GM21723 (cell line): ENCODE measurements around the gene SPON1.
"Not testable (repeated sequence)": the region's sequence is repeated elsewhere in the genome, so short reads cannot be mapped to it uniquely, and the experiment has no call there.

Experiments used
- ATAC-seq: cut with Tn5 transposase; IDR thresholded peaks from one replicate; pipeline ENCODE4 v1.9.1; 2021; ENCODE audit warnings: mild to moderate bottlenecking, moderate library complexity; ENCODE audit not compliant: unreplicated experiment

SPON1 gene

GRCh38 chr11:14029971-14030920, 67.7 kb downstream of the SPON1 start:
- no peak for ATAC-seq

- not testable (repeated sequence) for ATAC-seq
Observed at GRCh38 chr11:14035526-14035925, 73.0 kb downstream of the SPON1 start.

- no peak for ATAC-seq
Observed at GRCh38 chr11:14036469-14036868, 73.9 kb downstream of the SPON1 start.

- ATAC-seq: no peak
Observed at GRCh38 chr11:14041040-14041439, 78.5 kb downstream of the SPON1 start.

GRCh38 chr11:14041565-14041964, 79.0 kb downstream of the SPON1 start:
- no peak for ATAC-seq

- ATAC-seq: no peak
Observed at GRCh38 chr11:14042686-14043465, 80.4 kb downstream of the SPON1 start.

GRCh38 chr11:14044916-14045315, 82.4 kb downstream of the SPON1 start:
- no peak for ATAC-seq

- no peak for ATAC-seq
Observed at GRCh38 chr11:14045417-14045816, 82.9 kb downstream of the SPON1 start.

GRCh38 chr11:14052198-14052597, 89.7 kb downstream of the SPON1 start:
- no peak for ATAC-seq

- ATAC-seq: no peak
Observed at GRCh38 chr11:14054116-14055107, 91.9 kb downstream of the SPON1 start.

- no peak for ATAC-seq
Observed at GRCh38 chr11:14055936-14056335, 93.4 kb downstream of the SPON1 start.

GRCh38 chr11:14058061-14058460, 95.5 kb downstream of the SPON1 start:
- ATAC-seq: no peak

- no peak for ATAC-seq
Observed at GRCh38 chr11:14059491-14059890, 97.0 kb downstream of the SPON1 start.

GRCh38 chr11:14061721-14062120, 99.2 kb downstream of the SPON1 start:
- ATAC-seq: no peak

GRCh38 chr11:14065141-14065540, 102.6 kb downstream of the SPON1 start:
- ATAC-seq: no peak

GRCh38 chr11:14065681-14066080, 103.2 kb downstream of the SPON1 start:
- no peak for ATAC-seq

- ATAC-seq: no peak
Observed at GRCh38 chr11:14067686-14068085, 105.2 kb downstream of the SPON1 start.

- ATAC-seq: no peak
Observed at GRCh38 chr11:14070896-14071295, 108.4 kb downstream of the SPON1 start.

- ATAC-seq: no peak
Observed at GRCh38 chr11:14073849-14074476, 111.4 kb downstream of the SPON1 start.
